Colon (tissue), 2 donors: ENCODE data around the gene CD2BP2.
"Not testable (repeated sequence)": the region's sequence is repeated elsewhere in the genome, so short reads cannot be mapped to it uniquely, and the experiment has no call there.

ENCODE experiments used
- FAIRE-seq: peaks from 2 replicates; lab custom pipeline; 2012; peaks lifted over from hg19 to GRCh38; lab: Jason Lieb, UNC
- donor health status: control.
- donor health status: control.

Gene CD2BP2

DNA sequence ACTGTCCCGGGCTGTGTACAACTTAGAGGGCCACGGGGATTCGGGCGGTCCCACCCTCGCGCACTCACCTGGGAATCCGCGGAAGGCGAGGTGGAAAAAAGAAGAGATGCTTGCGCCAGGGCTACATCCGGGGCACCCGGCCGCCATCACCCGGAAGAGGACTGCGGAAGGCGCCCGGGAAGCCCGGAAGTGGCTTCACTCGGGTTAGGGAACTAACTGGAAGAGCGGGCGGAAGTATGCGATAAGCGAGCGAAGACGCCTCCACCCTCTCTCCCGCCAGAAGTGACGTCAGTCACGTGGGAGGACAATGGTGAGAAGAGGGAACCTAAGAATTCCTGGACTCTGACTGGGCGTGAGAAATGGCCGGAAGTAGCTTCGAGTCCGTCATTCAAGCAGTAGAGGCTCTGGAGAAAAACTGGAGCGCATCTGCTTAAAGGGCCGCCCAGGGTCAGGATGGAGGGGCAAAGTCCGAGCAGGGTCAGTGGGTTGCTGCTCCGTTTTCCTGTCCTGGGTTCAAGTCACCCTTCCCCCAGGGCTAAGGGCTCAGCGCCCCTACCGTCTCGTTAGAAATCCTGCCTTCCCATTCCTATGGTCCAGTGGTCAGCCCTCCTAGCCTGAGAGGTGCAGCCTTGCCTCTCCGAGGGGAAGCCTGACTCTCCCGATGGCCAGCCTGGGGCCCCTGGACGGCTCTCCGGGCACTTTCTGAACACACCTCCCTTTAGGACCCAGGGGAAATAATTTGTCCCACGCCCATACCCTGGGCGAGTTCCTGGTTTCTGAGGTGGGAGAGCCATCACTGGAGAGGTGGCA, at the start of gene CD2BP2:
Gene CD2BP2, minus strand, starts transcription at position 165 of the 810 bp plus-strand sequence. CDS start 627 bp downstream, outside the sequence.
- peak; percentile 51 for FAIRE-seq

DNA sequence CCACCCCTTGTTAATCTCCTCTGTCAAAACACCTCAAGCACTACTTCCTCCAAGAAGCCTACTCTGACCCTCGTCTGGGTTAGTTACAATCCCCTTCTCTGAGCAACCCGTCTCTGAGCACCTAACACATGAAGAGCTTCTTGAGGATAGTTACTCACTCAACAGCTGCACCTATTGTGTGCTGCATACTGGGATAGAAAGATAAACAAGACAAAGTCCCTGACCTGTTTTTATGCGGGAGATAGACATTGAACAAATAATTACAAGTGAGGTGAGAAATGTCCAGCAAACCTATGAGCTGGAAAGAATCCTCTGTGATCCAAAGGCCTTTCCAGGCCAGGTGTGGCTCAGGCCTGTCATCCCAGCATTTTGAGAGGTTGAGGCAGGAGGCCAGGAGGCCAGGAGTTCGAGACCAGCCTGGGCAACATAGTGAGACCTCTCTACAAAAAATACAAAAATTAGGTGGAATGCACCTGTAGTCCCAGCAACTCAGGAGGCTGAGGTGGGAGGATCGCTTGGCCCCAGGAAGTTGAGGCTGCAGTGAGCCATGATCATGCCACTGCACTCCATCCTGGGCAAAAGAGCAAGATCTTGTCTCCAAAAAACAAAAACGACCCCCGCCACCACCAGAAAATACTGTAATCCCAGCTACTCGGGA, 46.8 kb upstream of the CD2BP2 start:
- no peak for FAIRE-seq

DNA sequence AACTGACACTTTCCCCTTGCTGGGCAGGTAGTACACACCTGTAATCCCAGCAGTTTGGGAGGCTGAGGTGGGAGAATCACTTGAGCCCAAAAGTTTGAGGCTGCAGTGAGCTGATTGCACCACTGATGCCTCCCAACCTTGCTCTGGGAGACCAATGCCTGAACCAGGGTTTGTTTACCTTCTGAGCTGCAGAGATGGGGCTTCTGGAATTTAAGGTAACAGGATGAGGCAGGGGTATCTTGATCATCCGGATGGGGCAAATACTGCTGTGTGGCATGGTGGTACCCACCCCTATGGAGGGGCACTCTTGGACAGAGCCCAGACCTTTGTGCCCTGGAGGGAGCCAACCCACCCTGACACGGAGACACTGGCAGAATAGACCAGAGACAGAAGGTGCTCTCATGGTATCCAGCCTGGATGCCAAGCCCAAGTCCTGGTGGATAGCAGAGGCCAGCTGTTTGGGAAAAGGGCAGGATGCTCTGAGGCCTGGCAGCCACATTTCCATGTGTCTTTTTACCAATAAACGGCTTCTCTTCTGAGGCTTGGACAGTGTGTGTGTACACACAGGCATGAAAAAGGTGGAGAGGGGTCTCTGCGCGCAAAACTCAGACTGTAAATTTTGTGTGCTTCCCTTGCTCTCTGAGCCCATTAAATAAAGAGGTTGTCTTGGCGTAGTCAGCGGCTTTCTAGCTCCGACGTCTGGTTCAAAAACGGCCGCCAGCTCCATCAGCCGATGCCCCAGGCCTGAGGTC, 44.5 kb upstream of the CD2BP2 start:
- FAIRE-seq, result no peak

DNA sequence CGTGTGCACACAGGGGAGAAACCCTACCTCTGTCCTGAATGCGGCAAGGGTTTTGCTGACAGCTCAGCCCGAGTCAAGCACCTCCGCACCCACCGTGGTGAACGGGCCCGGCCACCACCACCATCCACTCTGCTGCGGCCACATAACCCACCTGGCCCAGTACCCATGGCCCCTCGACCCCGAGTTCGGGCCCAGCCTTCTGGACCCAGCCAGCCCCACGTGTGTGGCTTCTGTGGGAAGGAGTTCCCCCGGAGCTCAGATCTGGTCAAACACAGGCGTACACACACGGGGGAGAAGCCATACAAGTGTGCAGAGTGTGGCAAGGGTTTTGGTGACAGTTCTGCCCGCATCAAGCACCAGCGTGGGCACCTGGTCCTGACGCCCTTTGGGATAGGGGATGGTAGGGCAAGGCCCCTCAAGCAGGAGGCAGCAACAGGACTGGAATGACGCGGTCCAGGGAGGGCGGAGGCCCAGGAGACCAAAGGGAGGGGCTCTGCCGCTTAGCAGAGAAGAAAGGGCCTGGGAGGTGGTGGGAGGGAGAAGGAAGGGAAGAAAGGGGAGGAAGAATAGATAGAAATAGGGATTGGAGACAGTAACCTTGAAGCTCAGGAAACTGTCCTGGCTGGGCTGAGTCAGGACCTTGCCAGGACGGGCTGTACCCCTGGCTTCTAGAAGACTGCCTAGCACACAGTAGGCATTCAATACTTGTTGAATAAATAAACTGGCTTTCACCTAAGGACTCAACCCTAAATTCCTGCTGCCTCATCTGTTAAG, 43.7 kb upstream of the CD2BP2 start:
- FAIRE-seq, result no peak

DNA sequence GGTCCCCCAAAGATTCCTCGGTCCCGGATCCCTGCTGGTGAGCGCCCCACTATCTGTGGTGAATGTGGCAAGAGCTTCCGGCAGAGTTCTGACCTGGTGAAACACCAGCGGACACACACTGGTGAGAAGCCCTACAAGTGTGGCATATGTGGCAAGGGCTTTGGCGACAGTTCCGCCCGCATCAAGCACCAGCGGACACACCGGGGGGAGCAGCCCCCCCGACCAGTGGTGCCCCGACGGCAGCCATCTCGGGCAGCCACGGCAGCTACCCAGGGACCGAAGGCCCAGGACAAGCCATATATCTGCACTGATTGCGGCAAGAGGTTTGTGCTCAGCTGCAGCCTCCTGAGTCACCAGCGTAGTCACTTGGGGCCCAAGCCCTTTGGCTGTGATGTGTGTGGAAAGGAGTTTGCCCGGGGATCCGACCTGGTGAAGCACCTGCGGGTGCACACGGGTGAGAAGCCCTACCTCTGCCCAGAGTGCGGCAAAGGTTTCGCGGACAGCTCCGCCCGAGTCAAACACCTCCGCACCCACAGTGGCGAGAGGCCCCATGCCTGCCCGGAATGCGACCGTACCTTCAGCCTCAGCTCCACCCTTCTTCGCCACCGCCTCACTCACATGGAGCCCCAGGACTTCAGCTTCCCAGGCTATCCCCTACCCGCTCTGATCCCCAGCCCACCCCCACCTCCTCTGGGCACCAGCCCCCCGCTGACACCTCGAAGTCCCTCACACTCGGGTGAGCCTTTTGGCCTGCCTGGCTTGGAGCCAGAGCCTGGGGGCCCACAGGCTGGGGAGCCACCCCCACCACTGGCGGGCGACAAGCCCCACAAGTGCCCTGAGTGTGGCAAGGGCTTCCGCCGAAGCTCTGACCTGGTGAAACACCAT, 42.9 kb upstream of the CD2BP2 start:
- FAIRE-seq, result no peak

DNA sequence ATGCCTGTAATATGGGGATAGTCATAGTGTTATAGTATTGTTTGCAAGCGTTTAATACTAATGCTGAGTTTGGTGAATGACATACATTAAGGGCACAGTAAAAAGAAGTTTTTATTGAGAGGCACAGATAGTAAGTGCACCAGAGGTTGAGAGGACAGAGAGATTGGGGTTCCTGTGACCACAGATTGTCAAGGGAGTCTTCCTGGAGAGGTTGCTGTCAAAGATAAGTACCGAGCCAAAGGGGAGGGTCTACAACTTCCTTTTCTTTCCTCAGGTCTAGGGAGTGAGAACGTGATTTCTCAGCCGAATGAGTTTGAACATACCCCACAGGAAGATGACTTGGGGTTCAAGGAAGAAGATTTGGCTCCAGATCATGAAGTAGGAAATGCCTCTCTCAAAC, 41.9 kb upstream of the CD2BP2 start:
- no peak for FAIRE-seq

DNA sequence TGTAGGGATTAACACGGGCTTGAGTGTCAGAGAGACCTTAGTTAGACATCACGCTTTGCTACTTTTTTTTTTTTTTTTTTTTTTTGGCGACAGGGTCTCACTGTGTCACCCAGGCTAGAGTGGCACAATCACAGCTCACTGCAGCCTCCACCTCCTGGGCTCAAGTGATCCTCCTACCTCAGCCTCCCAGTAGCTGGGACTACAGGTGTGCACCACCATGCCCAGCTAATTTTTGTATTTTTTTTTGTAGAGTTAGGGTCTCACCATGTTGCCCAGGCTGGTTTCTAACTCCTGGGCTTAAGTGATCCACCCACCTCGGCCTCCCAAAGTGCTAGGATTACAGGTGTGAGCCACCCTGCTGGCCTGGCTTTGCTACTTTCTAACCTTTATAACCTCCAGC, 41.5 kb upstream of the CD2BP2 start:
- FAIRE-seq, result not testable (repeated sequence)

DNA sequence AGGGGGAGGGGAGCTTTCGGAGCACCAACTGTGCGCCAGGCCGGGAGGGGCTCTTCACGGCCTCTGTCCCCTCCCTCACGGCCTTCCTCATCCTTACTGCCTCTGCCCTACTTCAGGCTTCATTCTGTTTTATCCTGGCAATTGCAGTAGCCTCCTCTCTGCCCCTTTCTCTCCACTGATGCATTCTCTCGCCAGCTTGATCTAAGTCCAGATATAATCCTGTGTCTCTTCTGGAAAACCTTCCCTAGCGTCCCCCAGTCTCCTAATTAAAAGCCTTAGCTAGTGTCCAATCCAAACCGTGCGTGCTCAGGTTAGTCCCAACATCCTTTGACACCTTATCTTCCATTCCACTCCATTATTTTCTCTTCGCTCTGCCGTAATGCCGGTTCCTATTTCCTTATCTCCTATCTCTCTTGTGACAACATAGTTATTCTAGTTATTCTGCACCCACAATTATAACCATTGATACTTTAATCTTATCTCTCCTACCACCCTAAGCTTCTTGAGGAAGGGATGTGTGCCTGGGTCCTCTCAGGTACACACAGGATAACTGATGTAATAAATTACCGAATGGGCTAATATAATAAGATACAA, 41.0 kb upstream of the CD2BP2 start:
- FAIRE-seq, result no peak

DNA sequence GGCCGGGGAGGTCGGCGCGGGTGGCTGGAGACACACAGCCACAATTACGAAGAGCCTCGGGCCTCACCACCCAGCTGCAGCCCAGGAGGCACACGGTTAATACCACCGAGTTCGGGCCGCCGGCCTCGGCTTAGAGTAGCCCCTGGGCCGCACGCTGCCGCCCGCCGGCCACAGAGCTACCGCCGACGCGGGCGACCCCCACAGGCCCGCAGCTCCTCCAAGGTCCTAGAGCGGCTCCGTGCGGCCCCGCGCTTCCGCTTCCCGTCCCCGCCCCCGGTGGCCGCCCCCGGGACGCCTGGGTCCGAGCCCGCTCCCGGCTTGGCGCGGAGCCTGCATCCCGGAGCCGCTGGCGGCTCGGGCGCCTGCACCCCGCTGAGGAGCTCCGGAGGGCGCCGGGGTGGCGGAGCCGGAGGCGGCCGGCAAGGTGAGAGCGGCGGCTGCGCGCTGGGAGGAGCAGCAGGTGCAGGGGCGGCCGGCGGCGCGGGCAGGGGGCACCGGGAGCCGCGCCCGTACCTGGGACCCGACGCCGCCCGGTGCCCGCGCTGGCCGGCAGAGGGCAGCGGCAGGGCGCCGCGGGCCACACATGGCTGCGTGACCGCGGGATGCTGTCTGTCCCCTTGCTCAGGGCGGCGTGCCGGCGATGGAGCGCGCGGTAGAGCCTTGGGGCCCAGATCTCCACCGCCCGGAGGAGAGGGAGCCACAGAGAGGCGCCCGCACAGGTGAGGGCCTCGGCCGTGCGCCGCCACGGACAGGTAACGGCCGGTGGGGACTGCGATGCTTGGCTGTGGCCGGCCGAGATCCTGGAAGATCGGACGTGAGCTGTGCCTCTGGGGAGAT, 40.3 kb upstream of the CD2BP2 start, which contains the start of gene ZNF48:
Gene ZNF48, plus strand, starts transcription at position 266 of the 837 bp plus-strand sequence. Its CDS starts 375 bp downstream, at position 641.
- FAIRE-seq, result no peak

DNA sequence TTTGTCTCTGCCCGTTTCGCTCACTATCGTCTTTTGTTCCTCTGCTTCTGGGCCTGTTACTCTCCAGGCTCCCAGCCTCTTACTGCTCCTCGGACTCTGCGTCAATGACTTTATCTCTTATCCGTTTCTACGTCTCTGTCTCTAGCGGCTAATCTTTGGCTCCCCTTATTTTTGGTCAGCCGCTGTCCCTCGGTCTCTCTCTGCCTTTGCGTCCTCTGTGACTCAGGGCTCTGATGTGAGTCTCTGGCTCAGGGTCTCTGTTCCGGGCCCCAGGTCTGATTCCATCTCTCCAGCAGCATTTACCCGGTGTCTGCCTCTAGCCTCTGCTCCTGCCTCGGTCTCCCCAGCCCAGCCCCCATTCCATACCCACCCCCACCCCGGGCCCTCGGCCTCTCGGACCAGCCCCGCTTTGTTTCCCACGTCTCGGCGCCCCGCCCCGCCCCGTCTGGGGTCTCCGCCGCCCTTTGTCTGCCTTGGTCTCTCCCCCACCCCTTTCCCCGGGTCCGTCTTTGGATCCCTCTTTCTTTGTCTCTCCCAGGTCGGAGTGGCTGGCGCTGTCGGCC, 39.6 kb upstream of the CD2BP2 start:
- no peak for FAIRE-seq

DNA sequence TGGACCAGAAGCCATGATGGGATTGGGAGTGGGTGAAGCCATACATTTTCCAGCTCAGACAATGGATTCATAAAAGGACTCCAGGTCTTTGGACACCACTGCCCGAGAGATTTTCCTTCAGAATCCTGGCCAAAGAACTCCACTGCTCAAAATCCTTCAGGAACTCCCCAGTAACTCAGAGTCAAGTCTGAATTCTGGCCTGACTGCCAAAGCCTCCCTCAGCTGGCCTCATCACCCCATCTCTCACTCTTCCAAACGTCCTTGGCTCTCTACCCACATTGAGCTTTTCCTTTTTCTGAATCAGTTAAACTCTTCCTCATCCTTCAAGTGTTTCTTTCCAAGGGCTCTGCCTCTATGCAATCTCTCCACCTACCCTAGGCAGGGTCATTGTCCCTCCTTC, 28.4 kb upstream of the CD2BP2 start:
- FAIRE-seq, result no peak

DNA sequence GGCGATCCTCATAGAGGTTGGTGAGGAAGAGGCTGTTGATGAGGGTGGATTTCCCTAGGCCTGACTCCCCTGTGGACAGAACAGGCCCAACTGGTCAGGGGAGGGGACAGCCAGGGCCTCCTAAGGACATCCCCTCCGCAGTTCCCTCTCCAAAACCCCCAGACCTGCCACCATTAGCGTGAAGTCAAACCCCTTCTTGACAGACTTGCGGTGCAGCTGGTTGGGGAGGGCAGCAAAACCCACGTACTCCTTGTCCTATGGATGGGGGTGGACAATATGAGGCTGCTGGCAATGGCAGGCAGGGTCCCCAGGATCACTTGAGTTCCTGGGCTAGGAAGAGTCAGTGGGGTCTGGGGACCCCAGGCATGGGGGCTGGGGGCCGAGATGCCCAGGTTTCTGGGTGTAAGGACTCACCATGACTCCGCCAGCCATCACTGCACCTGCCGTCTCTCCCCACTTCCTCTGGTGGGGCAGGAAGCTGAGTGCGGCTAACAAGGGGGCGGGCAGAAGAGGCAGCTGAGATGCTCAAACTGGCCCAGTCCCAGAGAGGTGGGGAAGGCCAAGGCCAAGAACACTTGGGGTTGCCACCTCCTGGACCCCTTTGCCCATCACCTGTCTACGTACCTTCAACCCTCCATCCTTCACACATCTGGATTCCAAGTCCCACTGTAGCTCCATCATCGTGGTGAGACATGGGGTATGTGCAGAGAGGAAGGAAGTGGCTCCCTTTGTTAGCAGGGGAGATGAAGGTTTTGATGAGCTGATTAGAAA, 27.2 kb upstream of the CD2BP2 start, which contains the start of gene SEPTIN1:
Gene SEPTIN1, minus strand, starts transcription at position 451 of the 771 bp plus-strand sequence. Its CDS starts 19 bp downstream, at position 432.
- FAIRE-seq, result no peak

DNA sequence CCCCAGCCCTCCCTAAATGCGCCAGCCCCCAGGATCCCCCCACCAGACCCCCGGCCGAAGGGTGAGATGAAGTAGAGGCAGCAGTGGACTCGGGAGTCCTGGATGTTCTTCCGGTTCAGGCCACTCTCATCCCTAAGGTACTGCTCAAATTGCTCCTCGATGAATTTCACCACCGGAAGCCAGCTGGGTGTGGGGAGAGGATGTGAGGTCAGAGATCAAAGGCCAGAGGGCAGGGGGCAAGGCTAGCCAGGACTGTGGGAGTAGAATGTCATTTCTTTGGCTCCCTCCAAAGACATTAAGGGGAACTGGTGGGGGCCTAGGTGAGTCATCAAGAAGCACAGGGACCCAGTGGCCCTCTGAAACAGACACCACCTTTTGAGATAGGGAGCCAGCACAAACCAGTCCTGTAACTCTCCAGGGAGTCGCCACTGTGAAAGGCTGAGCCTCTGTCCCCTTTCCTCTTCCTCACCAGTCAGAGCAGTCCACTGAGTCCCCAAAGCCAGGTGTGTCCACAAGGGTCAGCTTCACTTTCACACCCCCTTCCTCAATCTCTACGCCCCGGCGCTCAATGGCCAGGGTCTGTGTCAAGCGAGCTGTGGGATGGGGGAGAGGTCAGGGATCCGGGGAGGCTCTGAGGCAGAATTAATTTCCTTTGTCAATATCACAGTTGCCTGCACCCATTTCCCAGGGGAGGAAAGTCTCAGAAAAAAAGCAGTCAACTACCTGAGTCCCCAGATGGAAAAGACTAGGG, 26.4 kb upstream of the CD2BP2 start:
- FAIRE-seq, result no peak

DNA sequence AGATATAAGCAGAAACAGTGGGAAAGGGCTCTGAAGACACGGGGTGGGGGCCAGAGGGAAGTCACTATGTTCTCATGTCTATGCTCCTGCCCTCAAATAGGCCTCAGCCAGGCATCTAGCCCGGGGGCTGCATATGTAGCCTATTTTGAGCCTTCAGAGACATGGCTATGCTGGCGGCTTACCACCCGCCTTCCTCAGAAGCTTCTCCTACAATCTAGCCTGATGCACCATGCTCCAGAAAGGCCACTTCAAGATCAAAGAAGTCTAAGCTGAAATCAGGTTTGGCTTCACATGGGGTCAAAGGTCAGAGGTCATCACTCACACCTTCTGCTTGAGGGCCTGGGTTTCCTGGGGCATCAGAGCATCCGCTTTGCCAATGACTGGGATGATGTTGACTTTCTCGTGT, 25.7 kb upstream of the CD2BP2 start:
- FAIRE-seq, result no peak

DNA sequence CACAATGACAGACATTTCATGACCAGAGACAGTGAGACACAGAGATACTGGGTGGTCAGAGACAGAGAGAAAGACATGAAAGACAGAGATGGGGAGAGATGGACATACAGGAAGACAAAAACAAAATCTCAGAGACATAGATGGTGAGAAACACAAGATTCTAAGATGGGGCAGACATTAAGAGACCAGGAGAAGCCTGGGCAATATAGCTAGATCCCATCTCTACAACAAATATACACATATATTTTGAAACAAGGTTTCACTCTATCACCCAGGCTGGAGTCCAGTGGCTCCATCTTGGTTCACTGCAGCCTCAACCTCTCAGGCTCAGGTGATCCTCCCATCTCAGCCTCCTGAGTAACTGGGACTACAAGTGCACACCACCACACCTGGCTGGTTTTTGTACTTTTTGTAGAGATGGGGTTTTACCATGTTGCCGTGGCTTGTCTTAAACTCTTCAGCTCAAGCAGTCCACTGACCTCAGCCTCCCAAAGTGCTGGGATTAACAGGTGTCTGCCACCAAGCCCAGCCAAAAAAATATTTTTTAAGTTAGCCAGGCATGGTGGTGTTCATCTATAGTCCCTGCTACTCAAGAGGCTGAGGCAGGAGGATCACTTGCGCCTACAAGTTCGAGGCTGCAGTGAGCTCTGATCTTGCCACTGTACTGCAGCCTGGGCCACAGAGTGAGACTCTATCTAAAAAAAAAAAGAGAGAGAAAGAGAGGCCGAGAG, 25.1 kb upstream of the CD2BP2 start:
- no peak for FAIRE-seq

DNA sequence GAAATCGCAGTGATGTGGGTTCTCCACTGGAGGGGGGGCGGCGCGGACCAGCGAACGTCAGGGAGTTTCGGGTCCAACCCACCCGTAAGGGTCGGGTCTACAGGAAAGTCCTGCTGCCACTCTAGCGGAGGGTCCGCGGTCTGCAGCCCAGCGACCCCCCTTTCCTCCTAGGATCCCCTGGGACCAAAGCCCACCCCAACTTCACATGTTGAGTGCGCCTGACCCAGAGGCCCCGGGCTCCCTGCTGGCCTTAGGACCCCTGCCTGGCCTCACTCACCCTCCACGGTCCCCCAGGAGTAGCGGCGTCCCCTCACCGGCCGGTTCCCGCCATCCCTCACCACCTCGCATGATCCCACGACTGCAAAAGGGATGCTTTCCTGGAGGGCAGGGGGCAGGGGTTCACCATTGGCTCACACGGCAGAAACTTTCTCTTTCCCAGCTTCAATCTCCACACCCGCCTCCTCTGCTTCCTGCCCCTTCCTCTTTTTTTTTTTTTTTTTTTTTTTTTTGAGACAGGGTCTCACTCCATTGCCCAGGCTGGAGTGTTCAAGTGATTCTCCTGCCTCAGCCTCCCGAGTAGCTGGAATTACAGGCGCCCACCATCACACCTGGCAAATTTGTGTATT, 24.2 kb upstream of the CD2BP2 start:
- FAIRE-seq, result no peak
